GM21529 (cell line): ENCODE data around the gene NUMA1.

Source experiments
- ATAC-seq: cut with Tn5 transposase; IDR thresholded peaks from one replicate; pipeline ENCODE4 v1.9.1; 2021; ENCODE audit not compliant: unreplicated experiment

Gene NUMA1

GRCh38 chr11:72080326-72081183 is at the start of gene NUMA1, which contains the start of gene LRRC51:
NUMA1 (minus strand) TSS chr11:72080542; CDS start chr11:72035943, 44,599 bp downstream.
LRRC51 (plus strand) TSS chr11:72080850; CDS start chr11:72089084, 8,234 bp downstream.
- peak; percentile 93 for ATAC-seq

- ATAC-seq, result no peak
These were observed 49.0 kb upstream of the NUMA1 start for GRCh38 chr11:72129381-72129780.

GRCh38 chr11:72127923-72128322 is 47.6 kb upstream of the NUMA1 start:
- ATAC-seq, result no peak

GRCh38 chr11:72125956-72126355 is 45.6 kb upstream of the NUMA1 start:
- ATAC-seq, result no peak

- ATAC-seq, result no peak
These were observed 43.7 kb upstream of the NUMA1 start for GRCh38 chr11:72124046-72124445.

- ATAC-seq, result no peak
These were observed 42.8 kb upstream of the NUMA1 start for GRCh38 chr11:72123117-72123653.

GRCh38 chr11:72122607-72123006 is 42.3 kb upstream of the NUMA1 start:
- ATAC-seq, result no peak

- ATAC-seq, result no peak
These were observed 40.6 kb upstream of the NUMA1 start for GRCh38 chr11:72120930-72121329.

- ATAC-seq, result no peak
These were observed 38.9 kb upstream of the NUMA1 start for GRCh38 chr11:72119198-72119597.

- ATAC-seq, result no peak
These were observed 35.8 kb upstream of the NUMA1 start for GRCh38 chr11:72116019-72116755.

- ATAC-seq, result no peak
These were observed 34.2 kb upstream of the NUMA1 start for GRCh38 chr11:72114570-72114969.

- no peak for ATAC-seq
These were observed 32.9 kb upstream of the NUMA1 start for GRCh38 chr11:72112978-72113808.

- ATAC-seq, result peak; percentile 87
These were observed 32.0 kb upstream of the NUMA1 start, which contains the start of gene ANAPC15 for GRCh38 chr11:72112143-72112977. ANAPC15 (minus strand) TSS chr11:72112695; CDS start chr11:72111276, 1,419 bp downstream.

- no peak for ATAC-seq
These were observed 31.2 kb upstream of the NUMA1 start for GRCh38 chr11:72111300-72112142.

- no peak for ATAC-seq
These were observed 25.5 kb upstream of the NUMA1 start, which contains the start of gene TOMT for GRCh38 chr11:72105888-72106287. TOMT (plus strand) TSS chr11:72105924; CDS start chr11:72105952, 28 bp downstream.

GRCh38 chr11:72103754-72104167 is 23.4 kb upstream of the NUMA1 start:
- no peak for ATAC-seq

GRCh38 chr11:72102946-72103753 is 22.8 kb upstream of the NUMA1 start, which contains the start of gene LAMTOR1:
LAMTOR1 (minus strand) TSS chr11:72103297; CDS start chr11:72103224, 73 bp downstream.
- ATAC-seq, result peak; percentile 91

GRCh38 chr11:72102631-72102945 is 22.2 kb upstream of the NUMA1 start:
- no peak for ATAC-seq
